ENCODE results near the gene SF3B6.
"Not testable (repeated sequence)": the region's sequence is repeated elsewhere in the genome, so short reads cannot be mapped to it uniquely, and the experiment has no call there.

Gene SF3B6

GRCh38 chr2:24105816-24106215, 29.7 kb upstream of the SF3B6 start:
- no peak for TF ChIP-seq CTCF (IDR thresholded peaks at IDR 0.05; ENCODE audit: control insufficient read depth, extremely low read depth, insufficient read depth)
- no peak overlapping the region for H3K4me3 ChIP-seq (ENCODE audit: low read depth, low read length)
- DNase-seq (ENCODE audit: low read depth), result no peak

GRCh38 chr2:24104906-24105305, 28.8 kb upstream of the SF3B6 start:
- no peak overlapping the region for H3K4me3 ChIP-seq (ENCODE audit: low read depth, low read length)
- no peak for DNase-seq (ENCODE audit: low read depth)
- TF ChIP-seq CTCF (IDR thresholded peaks at IDR 0.05; ENCODE audit: control insufficient read depth, extremely low read depth, insufficient read depth), result no peak

- H3K4me3 ChIP-seq (ENCODE audit: low read depth, low read length), result no peak overlapping the region
- TF ChIP-seq CTCF (IDR thresholded peaks at IDR 0.05; ENCODE audit: control insufficient read depth, extremely low read depth, insufficient read depth), result no peak
- DNase-seq (ENCODE audit: low read depth), result no peak
Observed at GRCh38 chr2:24104110-24104650, 28.1 kb upstream of the SF3B6 start.

GRCh38 chr2:24102677-24103076, 26.6 kb upstream of the SF3B6 start:
- TF ChIP-seq CTCF (IDR thresholded peaks at IDR 0.05; ENCODE audit: control insufficient read depth, extremely low read depth, insufficient read depth), result no peak
- no peak for DNase-seq (ENCODE audit: low read depth)
- no peak overlapping the region for H3K4me3 ChIP-seq (ENCODE audit: low read depth, low read length)

- H3K4me3 ChIP-seq (ENCODE audit: low read depth, low read length), result no peak overlapping the region
- no peak for DNase-seq (ENCODE audit: low read depth)
- no peak for TF ChIP-seq CTCF (IDR thresholded peaks at IDR 0.05; ENCODE audit: control insufficient read depth, extremely low read depth, insufficient read depth)
Observed at GRCh38 chr2:24101992-24102391, 25.9 kb upstream of the SF3B6 start.

- DNase-seq (ENCODE audit: low read depth); H3K4me3 ChIP-seq (ENCODE audit: low read depth, low read length): not testable (repeated sequence)
Observed at GRCh38 chr2:24100732-24101131, 24.6 kb upstream of the SF3B6 start.

- DNase-seq (ENCODE audit: low read depth); H3K4me3 ChIP-seq (ENCODE audit: low read depth, low read length): not testable (repeated sequence)
Observed at GRCh38 chr2:24095171-24095677, 19.1 kb upstream of the SF3B6 start.

GRCh38 chr2:24093270-24093669, 17.1 kb upstream of the SF3B6 start:
- H3K4me3 ChIP-seq (ENCODE audit: low read depth, low read length); DNase-seq (ENCODE audit: low read depth): not testable (repeated sequence)
